ENCODE data around the gene ABCG1.

Gene ABCG1

DNA sequence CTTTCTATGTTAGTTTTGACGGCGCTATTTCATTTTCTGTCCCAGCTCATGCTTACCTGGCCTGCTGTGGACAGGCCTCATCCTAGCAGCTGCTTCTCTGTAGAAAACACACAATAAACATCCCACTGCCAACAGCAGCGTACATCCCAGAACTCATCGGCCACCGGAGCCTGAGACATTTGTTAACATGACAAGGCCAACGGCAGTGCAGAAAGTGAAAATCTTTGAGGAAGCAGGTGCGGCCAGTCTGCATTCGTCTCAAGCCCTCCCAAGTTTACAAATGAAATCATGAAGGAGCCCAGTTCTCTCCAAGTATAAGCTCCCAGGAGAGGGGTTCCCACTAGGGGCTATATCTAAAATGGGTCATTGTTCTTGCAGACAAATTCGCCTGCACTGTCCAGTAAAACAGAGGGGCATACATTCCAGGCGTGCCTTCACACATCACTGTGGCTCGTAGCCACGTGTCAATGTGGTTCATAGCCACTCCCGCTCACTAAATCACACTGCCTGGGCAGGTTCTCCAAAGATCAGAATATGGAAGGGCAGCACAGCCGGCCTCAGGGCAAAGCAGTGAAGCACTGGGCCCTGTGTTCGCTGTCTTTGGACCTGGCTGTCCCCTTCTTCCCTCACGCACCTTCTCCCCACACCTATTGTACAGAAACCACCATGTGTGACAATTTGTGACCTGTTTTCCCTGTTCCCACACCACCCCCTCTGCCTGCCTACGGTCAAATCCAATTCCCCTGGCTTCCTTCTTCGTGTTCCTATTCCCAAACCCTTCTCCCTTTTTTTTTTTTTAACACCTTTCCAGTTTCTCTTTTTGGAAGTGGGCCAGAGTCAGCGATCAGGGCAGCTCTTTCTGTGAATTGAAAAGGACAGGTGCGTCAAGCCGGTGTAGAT lies 27.0 kb upstream of the ABCG1 start:
- no peak for DNase-seq (ENCODE audit: low read depth)

DNA sequence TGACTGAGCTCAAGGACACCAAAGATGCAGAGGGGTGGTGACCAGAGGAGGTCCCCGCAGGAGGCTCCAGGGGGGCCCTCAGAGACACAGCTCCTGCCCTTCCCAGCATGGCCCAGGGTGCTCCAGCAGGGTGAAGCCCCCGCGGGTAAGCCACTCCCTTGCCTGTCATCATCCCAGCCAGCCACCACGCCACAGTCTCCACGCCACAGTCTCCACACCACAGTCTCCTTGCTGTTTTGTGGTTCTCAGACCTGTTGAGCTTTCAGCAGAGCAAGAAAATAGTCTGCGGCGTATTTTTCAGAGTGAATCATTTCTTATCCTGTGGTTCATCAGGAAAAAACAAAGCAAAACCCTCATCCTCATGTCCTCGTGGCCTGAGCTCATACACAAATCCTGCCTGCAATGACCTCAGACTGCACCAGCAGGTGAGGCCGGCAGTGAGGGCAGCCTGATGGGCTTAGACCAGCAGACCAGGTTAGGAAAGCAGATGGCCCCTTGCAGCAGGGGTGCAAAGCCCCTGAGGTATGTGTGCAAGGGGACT lies 25.7 kb upstream of the ABCG1 start:
- DNase-seq (ENCODE audit: low read depth), result peak; percentile 35

DNA sequence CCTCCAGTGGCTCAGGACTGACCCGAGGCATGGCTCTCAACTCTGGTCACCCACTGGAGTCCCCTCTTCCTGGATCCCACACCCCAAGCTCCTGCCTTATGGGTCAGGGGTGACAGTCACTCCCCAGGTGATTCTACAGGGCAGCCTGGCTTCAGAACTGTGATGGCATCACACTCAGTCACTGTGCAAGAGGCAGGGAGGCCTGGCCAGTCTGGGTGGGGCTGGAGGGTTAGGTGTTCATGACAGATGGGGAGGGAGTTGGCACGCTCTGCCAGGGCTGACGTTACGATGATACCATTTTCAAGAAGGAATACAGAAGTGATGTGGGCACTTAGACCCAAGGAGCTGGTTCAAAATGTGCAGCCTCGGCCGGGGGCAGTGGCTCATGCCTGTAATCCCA lies 25.2 kb upstream of the ABCG1 start:
- DNase-seq (ENCODE audit: low read depth), result no peak

DNA sequence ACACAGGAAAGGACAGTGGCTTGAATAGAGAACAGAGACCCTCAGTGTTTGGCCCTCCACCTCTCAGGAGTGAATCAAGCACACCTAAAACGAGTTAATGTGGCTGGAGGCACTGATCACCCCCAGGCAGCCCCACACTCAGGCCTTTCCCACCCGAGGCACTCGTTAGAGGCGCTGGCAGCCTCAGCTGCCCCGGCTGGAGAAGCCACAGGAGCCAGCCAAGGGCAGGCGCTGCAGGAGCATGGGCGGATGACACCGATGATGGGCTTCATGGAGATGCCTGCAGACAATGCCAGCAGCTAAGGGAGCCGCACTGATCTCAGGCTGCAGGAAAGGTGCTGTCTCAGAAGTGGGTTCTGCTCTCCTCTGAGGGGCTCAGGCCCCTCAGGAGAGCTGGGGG lies 24.1 kb upstream of the ABCG1 start:
- DNase-seq (ENCODE audit: low read depth), result no peak

DNA sequence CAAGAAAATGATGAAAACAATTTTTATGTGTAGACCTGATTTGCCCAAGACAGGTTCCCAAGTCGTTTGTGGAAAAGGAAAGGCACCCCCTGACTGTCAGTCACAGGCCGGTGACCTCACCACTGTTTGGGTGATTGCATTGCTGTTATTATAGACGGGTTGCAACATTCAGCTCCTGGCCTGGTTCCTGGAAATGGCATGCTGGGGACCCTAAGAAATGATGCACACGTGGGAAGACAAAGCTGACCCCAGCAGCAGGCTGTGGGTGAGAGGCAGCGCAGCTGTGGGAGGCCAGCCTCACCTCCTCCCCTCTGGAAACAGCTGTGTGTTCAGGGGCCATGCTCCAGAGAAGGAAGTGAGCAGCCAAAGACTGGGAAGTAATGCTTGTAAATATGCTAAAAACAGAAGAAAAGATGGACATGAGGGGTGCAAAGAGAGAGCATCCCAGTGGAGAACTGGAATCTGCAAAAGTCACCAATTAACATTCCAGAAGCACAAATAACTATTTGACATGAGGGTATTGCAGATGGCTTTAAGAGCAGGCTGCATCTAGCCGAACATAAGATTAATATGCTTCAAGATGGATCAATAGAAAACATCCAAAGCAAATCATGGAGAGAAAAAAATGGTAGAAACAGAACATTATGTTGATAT lies 23.4 kb upstream of the ABCG1 start:
- DNase-seq (ENCODE audit: low read depth), result no peak

DNA sequence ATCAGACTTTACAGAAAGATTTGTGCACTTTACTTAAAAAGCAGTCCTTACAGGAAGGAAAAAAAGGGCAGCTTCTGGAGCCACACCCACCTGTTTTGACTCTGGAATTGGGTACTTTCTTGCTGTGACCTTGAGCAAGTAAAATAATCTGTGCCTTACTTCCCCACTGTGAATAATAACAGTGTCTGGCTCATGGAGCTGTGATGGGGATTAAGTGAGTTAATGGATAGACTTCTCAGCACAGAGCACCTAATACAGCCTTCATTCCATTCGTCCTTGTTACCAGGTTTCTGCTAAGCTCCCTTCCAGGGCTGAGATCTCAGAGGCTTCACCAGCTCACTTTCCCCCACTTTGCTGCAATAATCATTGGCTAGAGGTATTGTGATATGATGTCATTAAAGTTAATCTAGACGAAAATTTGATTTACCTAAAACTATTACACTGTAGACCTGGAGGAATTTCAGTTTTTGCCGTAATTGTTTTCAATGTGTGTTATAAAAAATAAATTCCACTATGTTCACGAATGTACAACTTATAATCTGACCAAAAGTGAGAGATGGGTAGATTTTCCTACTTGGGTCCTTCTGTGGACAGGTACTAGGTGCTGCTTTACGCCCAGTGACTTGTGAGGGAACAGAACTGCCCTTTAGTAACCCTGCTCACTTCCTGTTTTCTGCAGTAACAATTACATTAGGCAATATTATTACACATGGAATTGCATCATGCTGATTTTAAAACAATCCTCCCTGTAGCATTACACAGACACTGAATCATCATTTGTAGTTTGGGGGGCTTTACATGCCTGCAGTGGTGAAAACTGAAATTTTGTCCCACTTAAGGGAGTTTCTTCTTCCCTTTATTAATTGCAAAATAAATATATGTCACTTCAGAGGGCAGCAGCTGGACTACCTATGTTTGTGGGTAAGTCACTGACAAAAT lies 19.7 kb upstream of the ABCG1 start:
- DNase-seq (ENCODE audit: low read depth), result no peak

DNA sequence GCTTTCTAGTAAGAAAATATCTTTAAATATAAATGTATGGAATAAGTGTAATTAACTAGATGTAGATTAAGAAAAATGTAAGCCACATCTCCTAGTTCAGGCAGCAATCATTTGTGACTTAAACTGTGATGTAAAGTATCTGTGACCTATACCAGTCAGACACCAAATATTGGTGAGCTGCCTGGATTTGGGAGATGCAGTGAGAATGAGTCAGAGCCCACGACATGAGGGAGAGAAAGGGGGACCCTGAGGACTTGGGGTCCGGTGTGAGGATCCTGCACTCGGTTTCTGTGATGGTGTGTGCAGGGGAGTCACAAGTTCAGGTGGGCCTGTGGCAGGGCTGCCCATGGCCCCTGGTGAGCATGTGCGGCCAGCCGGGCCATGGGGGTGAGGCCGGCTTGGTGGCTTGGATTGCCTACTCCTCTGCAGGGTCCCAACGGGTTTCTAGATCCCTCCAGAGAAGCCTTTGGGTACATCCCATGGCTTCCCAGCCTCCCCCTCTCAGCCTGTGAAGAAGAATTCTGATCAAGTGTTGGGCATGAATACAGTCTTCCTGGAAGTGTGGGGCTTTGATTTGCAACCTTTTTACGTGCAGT lies 19.0 kb upstream of the ABCG1 start:
- DNase-seq (ENCODE audit: low read depth), result no peak

DNA sequence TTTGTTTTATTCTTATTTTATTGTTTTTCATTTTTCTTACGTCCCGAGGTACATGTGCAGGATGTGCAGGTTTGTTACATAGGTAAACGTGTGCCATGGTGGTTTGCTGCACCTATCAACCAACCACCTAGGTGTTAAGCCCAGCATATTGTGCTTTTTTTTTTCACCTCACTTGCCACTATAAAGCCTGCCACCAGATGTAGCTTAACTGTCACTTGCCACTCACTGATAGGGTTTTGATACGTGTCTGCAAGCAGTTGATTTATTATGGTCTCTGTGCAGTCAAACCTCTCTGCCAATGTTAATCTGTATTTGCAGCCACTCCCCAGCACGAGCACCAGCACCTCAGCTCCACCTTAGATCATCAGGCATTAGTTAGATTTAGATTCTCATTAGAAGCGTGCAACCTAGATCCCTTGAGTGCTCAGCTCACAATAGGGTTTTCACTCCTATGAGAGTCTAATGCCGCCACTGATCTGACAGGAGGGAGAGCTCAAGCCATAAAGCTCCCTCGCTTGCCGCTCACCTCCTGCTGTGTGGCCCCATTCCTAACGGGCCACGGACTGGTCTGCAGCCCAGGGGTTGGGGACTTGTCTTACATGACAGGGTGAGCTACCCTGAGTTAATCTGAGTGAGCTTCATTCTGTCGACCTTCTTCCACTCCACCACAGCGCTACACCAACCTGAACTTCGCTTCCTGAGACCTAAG lies 17.9 kb upstream of the ABCG1 start:
- no peak for DNase-seq (ENCODE audit: low read depth)

DNA sequence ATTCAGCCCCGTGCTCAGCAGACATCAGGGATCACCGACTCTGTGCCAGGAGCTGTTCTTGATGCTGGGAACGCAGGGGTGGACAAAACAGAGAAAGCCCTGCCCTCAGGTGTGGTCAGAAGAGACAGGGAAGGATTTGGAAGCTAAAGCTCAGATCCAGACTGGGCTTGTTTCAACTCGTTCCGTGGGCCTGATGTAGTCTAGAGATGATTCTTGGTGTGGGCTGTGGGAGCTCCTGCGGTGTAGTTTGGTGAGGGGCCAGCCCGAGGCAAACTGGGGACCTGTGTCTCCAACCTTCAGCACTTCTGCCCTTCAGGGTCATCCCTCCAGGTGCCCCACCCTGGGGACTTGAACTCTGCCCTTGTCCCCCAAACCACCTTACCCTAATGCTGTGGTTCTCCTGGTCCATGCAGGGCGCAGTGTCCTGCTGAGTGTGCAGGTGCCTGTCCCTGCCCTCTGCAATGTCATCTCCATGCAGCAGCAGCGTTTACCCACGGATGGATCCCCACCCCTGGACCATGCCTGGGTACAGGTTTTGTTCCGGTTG lies 17.3 kb upstream of the ABCG1 start:
- no peak for DNase-seq (ENCODE audit: low read depth)

DNA sequence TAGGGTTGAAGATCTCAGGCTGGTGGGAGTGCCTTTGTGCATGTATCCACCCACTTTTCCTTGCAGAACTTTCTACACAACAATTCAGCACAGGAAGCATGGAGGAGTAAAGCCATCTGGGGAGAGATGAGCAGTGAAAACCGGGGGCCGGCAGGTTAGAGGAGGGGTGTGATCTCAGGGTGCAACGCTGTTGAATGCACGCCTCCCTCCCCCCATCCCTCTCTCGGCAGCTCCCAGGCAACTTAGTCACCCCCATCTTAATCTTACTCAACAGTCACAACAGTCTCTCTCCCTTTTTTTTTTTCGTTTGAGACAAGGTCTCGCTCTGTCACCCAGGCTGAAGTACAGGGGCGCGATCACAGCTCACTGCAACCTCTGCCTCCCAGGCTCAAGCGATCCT lies 16.6 kb upstream of the ABCG1 start:
- no peak for DNase-seq (ENCODE audit: low read depth)

DNA sequence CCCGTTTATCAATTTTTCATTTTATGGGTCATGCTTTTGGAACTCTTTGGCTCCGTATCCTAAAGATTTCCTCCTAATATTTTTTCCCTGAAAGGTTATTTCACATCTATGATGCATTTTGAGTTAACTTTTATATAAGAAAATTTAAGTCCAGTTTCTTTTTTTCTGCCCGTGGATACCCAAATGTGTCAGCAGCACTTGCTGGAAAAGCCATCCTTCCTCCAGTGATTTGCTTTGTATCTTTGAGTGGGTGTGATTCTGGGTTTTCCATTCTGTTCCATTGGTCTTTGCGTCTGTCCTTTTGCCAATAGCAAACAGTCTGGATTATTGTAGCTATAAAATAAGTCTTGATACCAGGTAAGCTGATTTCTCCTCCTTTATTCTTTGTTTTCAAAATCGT lies 15.6 kb upstream of the ABCG1 start:
- DNase-seq (ENCODE audit: low read depth), result no peak

DNA sequence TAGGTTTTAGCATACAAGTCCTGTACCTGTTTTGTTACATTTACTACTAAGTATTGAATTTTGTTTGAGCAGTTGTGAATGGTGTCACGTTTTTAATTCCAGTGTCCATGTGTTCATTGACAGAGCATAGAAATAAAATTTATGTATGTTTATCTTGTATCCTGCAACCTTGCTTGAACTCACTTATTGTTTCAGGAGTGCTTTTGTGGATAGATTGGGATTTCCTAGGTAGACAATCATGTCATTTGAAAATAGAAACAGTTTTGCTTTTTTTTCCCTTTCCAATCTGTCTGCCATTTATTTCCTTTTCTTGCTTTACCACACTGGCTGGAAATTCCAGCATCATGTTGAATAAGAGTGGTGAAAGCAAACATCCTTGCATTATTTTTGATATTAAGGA lies 15.0 kb upstream of the ABCG1 start:
- DNase-seq (ENCODE audit: low read depth), result no peak

DNA sequence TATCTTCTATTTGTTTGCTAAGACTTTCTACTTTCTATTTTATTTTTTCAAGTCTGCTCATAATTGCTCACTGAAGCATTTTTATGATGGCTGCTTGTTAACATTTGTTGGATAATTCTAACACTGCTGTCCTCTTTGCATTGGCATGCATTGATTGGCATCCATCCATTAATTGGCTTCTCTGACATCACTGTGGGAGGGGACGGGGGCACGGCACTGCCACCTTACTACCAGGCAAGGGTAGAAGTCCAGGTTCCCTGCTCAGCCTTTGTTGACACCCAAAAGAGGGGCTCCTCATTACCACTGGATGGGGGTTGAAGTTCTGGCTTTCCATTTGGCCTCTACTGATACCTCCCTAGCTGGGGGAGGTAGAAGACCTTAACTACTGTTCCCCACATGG lies 11.5 kb upstream of the ABCG1 start:
- no peak for DNase-seq (ENCODE audit: low read depth)

DNA sequence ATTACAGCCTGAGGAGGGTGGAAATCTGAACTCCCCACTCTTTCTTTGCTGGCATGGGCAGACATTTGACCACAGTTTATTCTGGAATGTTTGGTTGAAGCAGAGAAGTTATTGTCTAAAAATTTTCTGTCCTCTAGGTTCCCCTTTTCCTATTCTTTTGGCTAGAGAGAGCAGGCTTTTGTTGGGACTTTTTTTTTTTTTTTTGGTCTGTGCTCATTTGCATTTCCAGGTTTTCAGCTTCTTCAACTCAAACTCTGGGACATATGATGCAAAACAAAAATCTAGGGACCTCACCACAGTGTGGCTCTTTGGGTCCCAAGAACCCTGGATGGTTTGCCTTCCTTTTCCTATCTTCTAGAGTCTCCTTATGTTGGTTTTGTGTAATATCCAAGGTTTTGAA lies 10.9 kb upstream of the ABCG1 start:
- no peak for DNase-seq (ENCODE audit: low read depth)

DNA sequence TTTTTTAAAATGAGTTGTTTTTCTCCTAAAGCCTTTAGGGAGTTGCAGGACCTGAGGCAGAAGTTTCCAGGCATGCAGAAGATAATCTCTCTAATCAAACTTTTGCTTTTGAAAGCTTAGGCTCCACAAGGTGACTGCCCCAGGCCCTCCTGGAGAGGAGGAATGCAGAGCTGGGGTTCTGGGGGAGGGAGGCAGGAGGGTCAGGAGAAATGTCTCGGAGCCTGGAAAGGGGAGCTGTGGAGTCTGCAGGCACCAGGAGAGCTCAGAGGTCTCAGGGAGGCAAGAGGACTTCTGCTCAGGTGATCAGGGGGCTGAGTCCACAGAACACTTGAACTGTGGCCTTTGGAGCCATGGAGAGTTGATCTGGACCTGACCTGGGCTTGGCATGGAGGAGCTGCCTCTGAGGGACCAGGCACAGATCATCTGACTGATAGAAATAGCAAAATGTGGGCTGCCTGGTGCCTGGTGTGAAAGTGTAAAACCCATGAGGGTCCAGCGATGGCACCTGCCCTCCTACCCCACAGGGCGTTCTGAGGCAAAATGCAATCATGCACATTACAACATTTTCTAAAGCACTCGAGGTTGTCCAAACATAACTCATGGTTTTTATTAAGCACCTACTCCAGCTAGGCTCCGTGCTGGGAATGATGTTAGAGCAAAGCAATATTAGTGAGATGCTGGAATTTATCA lies 10.0 kb upstream of the ABCG1 start:
- no peak for DNase-seq (ENCODE audit: low read depth)

DNA sequence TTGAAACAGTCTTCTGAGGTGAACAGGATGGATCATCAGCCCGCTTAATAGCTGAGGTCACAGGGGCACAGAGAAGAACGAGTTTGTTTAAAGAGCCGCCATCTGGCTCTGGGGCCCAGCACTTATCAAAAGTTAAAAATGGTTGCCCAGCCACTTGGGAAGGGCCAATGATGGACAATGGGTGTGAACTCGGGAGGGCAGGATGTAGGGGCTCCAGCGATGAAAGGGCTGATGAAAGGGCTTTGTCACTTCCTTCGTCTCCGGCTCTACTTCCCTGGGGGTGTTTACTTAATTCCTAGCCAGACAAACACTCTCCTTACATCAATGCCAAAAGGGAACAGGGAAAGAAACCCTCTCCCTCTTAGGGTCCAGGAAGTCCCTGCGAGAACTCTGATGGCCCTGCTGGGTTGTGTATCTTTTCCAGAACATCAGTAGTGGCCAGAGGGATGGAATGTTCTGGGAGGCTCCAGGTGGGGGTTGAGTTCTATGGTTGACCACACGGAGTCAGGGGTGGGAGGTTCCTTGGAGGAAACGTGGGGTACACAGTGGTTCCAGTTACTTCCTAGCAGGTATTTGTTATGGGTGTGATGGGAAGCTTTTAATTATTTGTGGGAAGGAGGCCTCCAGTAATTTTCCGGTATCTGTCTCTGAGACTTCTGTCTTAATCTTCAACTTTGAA lies 9.0 kb upstream of the ABCG1 start:
- DNase-seq (ENCODE audit: low read depth), result no peak

DNA sequence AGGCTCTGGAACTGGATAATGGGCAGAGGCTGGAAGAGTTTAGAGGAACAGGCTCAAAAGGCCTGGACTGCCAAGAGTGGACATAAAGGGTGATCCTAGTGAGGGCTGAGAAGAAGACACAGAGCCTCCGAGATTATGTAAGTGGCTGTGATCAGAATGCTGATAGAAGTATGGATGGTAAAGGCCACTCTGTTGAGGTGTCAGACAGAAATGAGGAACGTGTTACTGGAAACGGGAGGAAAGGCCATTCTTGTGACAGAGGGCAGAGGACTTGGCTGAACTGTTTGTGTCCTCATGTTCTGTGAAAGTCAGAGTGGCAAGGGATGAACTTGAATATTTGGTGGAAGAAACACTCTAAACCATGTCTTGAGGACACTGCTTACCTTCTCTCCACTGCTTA lies 6.7 kb upstream of the ABCG1 start:
- DNase-seq (ENCODE audit: low read depth), result no peak

DNA sequence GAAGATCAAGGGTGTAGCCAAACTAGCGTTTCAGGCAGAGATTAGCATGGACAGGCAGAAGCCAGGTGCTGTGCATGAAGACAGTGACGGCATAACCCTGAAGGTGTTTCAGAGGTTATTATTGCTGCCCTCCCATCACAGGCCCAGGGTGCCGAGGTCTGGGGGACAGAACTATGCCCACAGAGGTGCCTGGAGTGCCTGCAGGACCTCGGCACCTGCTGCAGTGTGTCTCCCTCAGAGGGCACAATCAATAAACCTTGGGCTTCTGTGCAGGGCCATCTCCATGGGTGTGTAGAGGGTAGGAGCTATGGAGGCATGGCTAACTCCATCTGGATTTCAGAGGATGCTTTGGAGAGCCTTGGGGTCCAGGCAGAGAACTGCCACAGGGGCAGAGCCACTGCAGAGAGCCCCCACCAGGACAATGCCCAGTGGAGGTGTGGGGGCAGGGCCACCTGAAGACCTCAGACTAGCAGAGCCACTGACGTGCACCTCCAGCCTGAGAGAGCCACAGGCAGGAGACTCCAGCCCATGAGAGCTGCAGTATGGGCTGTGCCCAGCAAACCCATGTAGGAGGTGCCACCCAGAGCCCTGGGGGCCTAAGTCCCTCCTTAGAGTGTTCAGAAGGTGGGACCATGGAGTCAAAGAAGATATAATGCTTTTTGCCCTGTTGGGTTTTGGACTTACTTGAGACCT lies 5.7 kb upstream of the ABCG1 start:
- DNase-seq (ENCODE audit: low read depth), result no peak

DNA sequence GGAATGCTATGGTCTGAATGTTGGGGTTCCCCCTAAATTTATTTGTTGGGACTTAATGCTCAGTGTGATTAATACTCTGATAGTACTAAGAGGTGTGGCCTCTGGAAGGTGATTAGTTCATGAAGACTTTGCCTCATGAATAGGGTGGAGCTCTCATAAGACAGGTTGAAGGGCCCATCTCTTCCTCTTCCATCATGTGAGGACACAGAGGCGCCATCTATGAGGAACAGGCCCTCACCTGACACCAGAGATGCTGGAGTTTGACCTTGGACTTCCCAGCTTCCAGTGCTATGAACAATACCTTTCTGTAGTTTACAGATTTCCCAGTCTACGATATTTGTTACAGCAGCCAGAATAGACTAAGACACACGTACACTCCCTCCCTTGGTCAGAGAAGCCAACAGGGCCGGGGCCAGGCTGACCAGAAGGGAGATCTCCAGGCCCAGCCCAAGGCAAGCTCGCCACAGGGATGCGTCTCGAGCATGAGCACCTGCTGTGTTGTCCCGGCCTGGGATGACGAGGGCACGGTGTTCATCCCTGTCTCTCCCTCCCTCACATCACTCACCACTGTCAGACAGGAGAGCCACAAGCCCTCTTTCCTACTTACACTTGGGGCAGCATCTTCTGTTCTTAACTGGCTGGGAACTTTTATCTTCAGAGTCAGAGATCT lies 4.7 kb upstream of the ABCG1 start:
- no peak for DNase-seq (ENCODE audit: low read depth)
